Nephron progenitor cell (in vitro differentiated cells): Measurements from ENCODE around the gene ZNF774.

Experiments used
- DNase-seq: peaks from one replicate; pipeline ENCODE4 v3.0.0; 2021
- H3K27ac Mint-ChIP-seq: 2 replicates; pipeline ENCODE4 v1.8.0; 2021; ENCODE audit warnings: mild to moderate bottlenecking, moderate library complexity, mixed read lengths
- H3K27me3 Mint-ChIP-seq: 2 replicates; pipeline ENCODE4 v1.8.0; 2021; ENCODE audit warnings: mild to moderate bottlenecking, low read depth, mixed read lengths; ENCODE audit not compliant: poor library complexity
- H3K36me3 Mint-ChIP-seq: 2 replicates; pipeline ENCODE4 v1.8.0; 2021; ENCODE audit warnings: low read depth, mixed read lengths
- H3K4me1 Mint-ChIP-seq: 2 replicates; pipeline ENCODE4 v1.8.0; 2021; ENCODE audit warnings: mixed read lengths
- H3K4me3 Mint-ChIP-seq: 2 replicates; pipeline ENCODE4 v1.8.0; 2021; ENCODE audit warnings: mild to moderate bottlenecking, moderate library complexity, mixed read lengths
- H3K9me3 Mint-ChIP-seq: 2 replicates; pipeline ENCODE4 v1.8.0; 2021; ENCODE audit warnings: mild to moderate bottlenecking, moderate library complexity, mixed read lengths
- CTCF ChIP-seq: fragments of 200-600 bp; sonication (generic); IDR thresholded peaks from 2 replicates; pipeline ENCODE4 v1.5.0; 2021; ENCODE audit warnings: antibody characterized with exemption

Gene ZNF774

GRCh38 chr15:90365414-90366055 lies 13.5 kb downstream of the ZNF774 start:
- peaks cover 8% of the 10 kb centered on the region for H3K36me3 Mint-ChIP-seq
- no peak for TF ChIP-seq CTCF
- H3K4me3 Mint-ChIP-seq: no peak overlapping the region
- H3K4me1 Mint-ChIP-seq: peaks cover 20% of the 10 kb centered on the region
- H3K27ac Mint-ChIP-seq: no peak overlapping the region
- no peak for DNase-seq
- H3K27me3 Mint-ChIP-seq: no peaks in the 10 kb centered on the region
- H3K9me3 Mint-ChIP-seq: no peaks in the 10 kb centered on the region

GRCh38 chr15:90367576-90367975 lies 15.5 kb downstream of the ZNF774 start:
- no peaks in the 10 kb centered on the region for H3K9me3 Mint-ChIP-seq
- no peaks in the 10 kb centered on the region for H3K27me3 Mint-ChIP-seq
- H3K27ac Mint-ChIP-seq: peak overlapping the region; percentile 86
- H3K4me1 Mint-ChIP-seq: peaks cover 16% of the 10 kb centered on the region
- no peak overlapping the region for H3K4me3 Mint-ChIP-seq
- no peak for DNase-seq
- no peak for TF ChIP-seq CTCF
- no peaks in the 10 kb centered on the region for H3K36me3 Mint-ChIP-seq

GRCh38 chr15:90375071-90375470 lies 23.0 kb downstream of the ZNF774 start:
- Mint-ChIP-seq H3K27me3 (peaks cover 4% of the 10 kb centered on the region), H3K27ac (no peak overlapping the region), H3K4me3 (no peak overlapping the region)

GRCh38 chr15:90376789-90377188 lies 24.7 kb downstream of the ZNF774 start:
- Mint-ChIP-seq H3K27ac (no peak overlapping the region), H3K27me3 (peaks cover 6% of the 10 kb centered on the region), H3K9me3 (peaks cover 30% of the 10 kb centered on the region), H3K36me3 (no peaks in the 10 kb centered on the region), H3K4me1 (no peaks in the 10 kb centered on the region), H3K4me3 (no peak overlapping the region)
- no peak for TF ChIP-seq CTCF
- no peak for DNase-seq

More at GRCh38 chr15:90375071-90375470, 23.0 kb downstream of the ZNF774 start:
- H3K9me3 Mint-ChIP-seq: peaks cover 24% of the 10 kb centered on the region
- no peak for DNase-seq
- H3K36me3 Mint-ChIP-seq: no peaks in the 10 kb centered on the region
- no peaks in the 10 kb centered on the region for H3K4me1 Mint-ChIP-seq
- TF ChIP-seq CTCF: no peak

- H3K27me3 Mint-ChIP-seq: peaks cover 6% of the 10 kb centered on the region
- H3K4me3 Mint-ChIP-seq: no peak overlapping the region
- no peak overlapping the region for H3K27ac Mint-ChIP-seq
- no peaks in the 10 kb centered on the region for H3K4me1 Mint-ChIP-seq
- H3K9me3 Mint-ChIP-seq: peaks cover 30% of the 10 kb centered on the region
- DNase-seq: no peak
- TF ChIP-seq CTCF: no peak
- no peaks in the 10 kb centered on the region for H3K36me3 Mint-ChIP-seq
Measured at GRCh38 chr15:90379263-90379662, 27.2 kb downstream of the ZNF774 start.

GRCh38 chr15:90381515-90381914 lies 29.4 kb downstream of the ZNF774 start:
- Mint-ChIP-seq H3K4me3 (no peak overlapping the region), H3K27ac (no peak overlapping the region), H3K27me3 (peaks cover 6% of the 10 kb centered on the region), H3K9me3 (peaks cover 21% of the 10 kb centered on the region), H3K4me1 (peaks cover 2% of the 10 kb centered on the region), H3K36me3 (no peaks in the 10 kb centered on the region)
- TF ChIP-seq CTCF: no peak
- DNase-seq: no peak
